ENCODE results near the gene ACY1.

- no peak for TF ChIP-seq CTCF (IDR thresholded peaks at IDR 0.05; ENCODE audit: low read depth, low read length, poor library complexity, severe bottlenecking)
- TF ChIP-seq EZH2phosphoT487 (IDR thresholded peaks at IDR 0.05; ENCODE audit: borderline replicate concordance, low read length): no peak
These were observed 22.9 kb downstream of the ACY1 start for GRCh38 chr3:52006017-52006819.
